H9 (cell line): Measurements from ENCODE around the gene ARHGAP1. TPM values are rescaled to one million over a fixed set of nuclear protein-coding genes. Genes with fewer than 3 reads are reported as not detected.

Experiments used
- DNase-seq: peaks from one replicate; pipeline ENCODE4 v3.0.0-alpha.2; 2017
- H2AFZ ChIP-seq: one replicate; pipeline ENCODE4 v1.6.1; 2013; ENCODE audit warnings: mild to moderate bottlenecking, low read length, control low read depth, moderate library complexity
- H2AK5ac ChIP-seq: 2 replicates; pipeline ENCODE4 v1.6.1; 2013; ENCODE audit warnings: low read length, control low read depth, mixed read lengths; ENCODE audit not compliant: insufficient read length
- H2BK120ac ChIP-seq: one replicate; pipeline ENCODE4 v1.6.1; 2013; ENCODE audit warnings: low read depth, mild to moderate bottlenecking, low read length, control low read depth, inconsistent platforms; ENCODE audit not compliant: poor library complexity, severe bottlenecking
- H2BK12ac ChIP-seq: 2 replicates; pipeline ENCODE4 v1.6.1; 2013; ENCODE audit warnings: low read length, control low read depth, mixed read lengths, low read depth; ENCODE audit not compliant: insufficient read length
- H2BK15ac ChIP-seq: 2 replicates; pipeline ENCODE4 v1.6.1; 2013; ENCODE audit warnings: low read depth, low read length, control low read depth
- H2BK20ac ChIP-seq: one replicate; pipeline ENCODE4 v1.6.1; 2013; ENCODE audit warnings: low read depth, mild to moderate bottlenecking, low read length, control low read depth, inconsistent platforms; ENCODE audit not compliant: poor library complexity, severe bottlenecking
- H2BK5ac ChIP-seq: 2 replicates; pipeline ENCODE4 v1.6.1; 2013; ENCODE audit warnings: low read length, control low read depth, mixed read lengths; ENCODE audit not compliant: insufficient read length
- H3K14ac ChIP-seq: 2 replicates; pipeline ENCODE4 v1.6.1; 2013; ENCODE audit warnings: low read length, control low read depth; ENCODE audit not compliant: insufficient read depth
- H3K18ac ChIP-seq: 2 replicates; pipeline ENCODE4 v1.6.1; 2013; ENCODE audit warnings: low read depth, mild to moderate bottlenecking, mixed read lengths, low read length, control low read depth; ENCODE audit not compliant: insufficient read length
- H3K23ac ChIP-seq: 2 replicates; pipeline ENCODE4 v1.6.1; 2013; ENCODE audit warnings: low read length, control low read depth, mixed read lengths, low read depth; ENCODE audit not compliant: insufficient read length
- H3K23me2 ChIP-seq: 2 replicates; pipeline ENCODE4 v1.6.1; 2013; ENCODE audit warnings: low read depth, mild to moderate bottlenecking, mixed read lengths, low read length, control low read depth; ENCODE audit not compliant: insufficient read length, poor library complexity, severe bottlenecking
- H3K27ac ChIP-seq: 2 replicates; pipeline ENCODE4 v1.5.1; 2013; ENCODE audit warnings: low read length, control low read depth, mixed read lengths, low read depth; ENCODE audit not compliant: insufficient read length
- H3K27me3 ChIP-seq: 2 replicates; pipeline ENCODE4 v1.6.1; 2013; ENCODE audit warnings: low read length, control low read depth, inconsistent platforms; ENCODE audit not compliant: insufficient read depth
- H3K4ac ChIP-seq: 2 replicates; pipeline ENCODE4 v1.6.1; 2013; ENCODE audit warnings: low read depth, mild to moderate bottlenecking, control low read depth, inconsistent platforms, low read length, moderate library complexity
- H3K4me1 ChIP-seq: 2 replicates; pipeline ENCODE4 v1.6.1; 2013; ENCODE audit warnings: low read length, control low read depth, inconsistent platforms; ENCODE audit not compliant: insufficient read depth
- H3K4me2 ChIP-seq: 2 replicates; pipeline ENCODE4 v1.6.1; 2013; ENCODE audit warnings: low read length, control low read depth, mixed read lengths; ENCODE audit not compliant: insufficient read length, insufficient read depth
- H3K56ac ChIP-seq: 2 replicates; pipeline ENCODE4 v1.6.1; 2013; ENCODE audit warnings: low read depth, mild to moderate bottlenecking, mixed read lengths, low read length, control low read depth; ENCODE audit not compliant: insufficient read length
- H3K79me1 ChIP-seq: 2 replicates; pipeline ENCODE4 v1.6.1; 2013; ENCODE audit warnings: low read depth, mild to moderate bottlenecking, moderate library complexity, low read length, control low read depth, inconsistent platforms; ENCODE audit not compliant: insufficient read depth, poor library complexity, severe bottlenecking
- H3K79me2 ChIP-seq: 2 replicates; pipeline ENCODE4 v1.6.1; 2013; ENCODE audit warnings: low read length, control low read depth, inconsistent platforms; ENCODE audit not compliant: insufficient read depth
- H3K9ac ChIP-seq: 2 replicates; pipeline ENCODE4 v1.6.1; 2013; ENCODE audit warnings: low read length, control low read depth, mixed read lengths; ENCODE audit not compliant: insufficient read length; ENCODE audit errors: extremely low read depth
- H3K9me3 ChIP-seq: one replicate; pipeline ENCODE4 v1.6.1; 2013; ENCODE audit warnings: low read depth, low read length, inconsistent platforms; ENCODE audit not compliant: control insufficient read depth
- H3T11ph ChIP-seq: one replicate; pipeline ENCODE4 v1.6.1; 2013; ENCODE audit warnings: mild to moderate bottlenecking, low read length, control low read depth, inconsistent platforms
- H4K20me1 ChIP-seq: one replicate; pipeline ENCODE4 v1.6.1; 2013; ENCODE audit not compliant: control insufficient read depth, insufficient read length, insufficient read depth
- H4K5ac ChIP-seq: 2 replicates; pipeline ENCODE4 v1.6.1; 2013; ENCODE audit warnings: low read depth, mild to moderate bottlenecking, mixed read lengths, low read length, control low read depth; ENCODE audit not compliant: insufficient read length
- H4K8ac ChIP-seq: replicated peaks from 2 replicates; pipeline ENCODE4 v1.6.1; 2013; ENCODE audit warnings: low read length, control low read depth, mixed read lengths, low read depth; ENCODE audit not compliant: insufficient read length
- H4K91ac ChIP-seq: 2 replicates; pipeline ENCODE4 v1.6.1; 2013; ENCODE audit warnings: low read depth, mild to moderate bottlenecking, moderate library complexity, mixed read lengths, low read length, control low read depth; ENCODE audit not compliant: insufficient read length
- H3K27ac Mint-ChIP-seq, 3 experiments: 2 replicates in 2 of 3; 3 replicates in 1 of 3; pipeline ENCODE4 v1.8.0; 2020 to 2021; ENCODE audit warnings: mixed read lengths in 3 of 3, mild to moderate bottlenecking in 1 of 3, moderate library complexity in 1 of 3
- H3K27me3 Mint-ChIP-seq: 2 replicates; pipeline ENCODE4 v1.8.0; 2021; ENCODE audit warnings: low read depth, mild to moderate bottlenecking, moderate library complexity, mixed read lengths
- H3K36me3 Mint-ChIP-seq, 3 experiments: 2 replicates in 2 of 3; 3 replicates in 1 of 3; pipeline ENCODE4 v1.8.0; 2020 to 2021; ENCODE audit warnings: low read depth in 3 of 3, mixed read lengths in 3 of 3; ENCODE audit not compliant: insufficient read depth in 1 of 3
- H3K4me1 Mint-ChIP-seq, 2 experiments: 2 replicates each; pipeline ENCODE4 v1.8.0; 2020; ENCODE audit warnings: mixed read lengths in 2 of 2
- H3K4me3 Mint-ChIP-seq, 2 experiments: 2 replicates in 1 of 2; 3 replicates in 1 of 2; pipeline ENCODE4 v1.8.0; 2020 to 2021; ENCODE audit warnings: mild to moderate bottlenecking in 2 of 2, mixed read lengths in 2 of 2, moderate library complexity in 1 of 2
- H3K9me3 Mint-ChIP-seq, 2 experiments: 2 replicates in 1 of 2; 3 replicates in 1 of 2; pipeline ENCODE4 v1.8.0; 2020; ENCODE audit warnings: mild to moderate bottlenecking in 2 of 2, mixed read lengths in 2 of 2, moderate library complexity in 1 of 2
- CTCF ChIP-seq: fragments of 200-600 bp; sonication (generic); conservative IDR thresholded peaks from 3 replicates; pipeline ENCODE4 v1.8.0; 2021; ENCODE audit warnings: antibody characterized with exemption, mild to moderate bottlenecking
- WGBS: extraction: QIAGEN DNeasy Blood & Tissue Kit; methylation state at CpG from one replicate; pipeline ENCODE4 v1.1.7; 2013; ENCODE audit warnings: missing lambda C conversion rate, low lambda C conversion rate, mixed read lengths; ENCODE audit not compliant: insufficient read length; ENCODE audit errors: extremely low coverage; 5-methylcytosine and 5-hydroxymethylcytosine counted together
- total RNA-seq: library from RNA; stranded (reverse); gene quantifications from 2 replicates; pipeline ENCODE4 v1.2.1, GENCODE V29; 2021

ARHGAP1 gene
- total RNA-seq, 1 experiment from 2014 or later, result 45.3 TPM

DNA sequence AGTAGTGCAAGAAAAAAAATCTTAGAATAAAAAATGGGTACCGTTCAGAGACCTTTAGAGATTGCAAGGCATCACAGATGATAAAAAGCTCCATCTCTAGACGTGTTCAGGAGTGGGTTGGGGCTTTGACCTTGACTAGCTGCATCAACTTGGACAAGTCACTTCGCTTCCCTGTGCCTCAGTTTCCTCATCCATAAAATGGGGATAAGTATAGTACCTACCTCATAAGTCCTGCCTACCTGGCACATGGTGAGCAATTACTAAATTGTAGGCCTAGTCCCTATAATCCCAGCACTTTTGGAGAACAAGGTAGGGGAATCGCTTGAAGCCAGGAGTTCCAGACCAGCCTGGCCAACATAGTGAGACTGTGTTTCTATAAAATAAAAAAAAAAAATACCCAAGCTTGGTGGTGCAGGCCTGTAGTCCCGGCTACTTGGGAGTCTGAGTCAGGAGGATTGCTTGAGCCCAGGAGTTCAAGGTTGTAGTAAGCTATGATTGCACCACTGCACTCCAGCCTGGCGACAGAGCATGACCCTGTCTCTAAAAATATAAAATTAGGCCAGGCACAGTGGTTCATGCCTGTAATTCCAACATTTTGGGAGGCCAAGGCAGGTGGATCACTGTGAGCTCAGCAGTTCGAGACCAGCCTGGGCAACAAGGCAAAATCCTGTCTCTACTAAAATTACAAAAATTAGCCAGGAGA lies 12.6 kb upstream of the ARHGAP1 start:
- H4K91ac ChIP-seq, result no peak overlapping the region
- H3K23ac ChIP-seq, result no peak overlapping the region
- no peak overlapping the region for H2BK12ac ChIP-seq
- no peak overlapping the region for H3K18ac ChIP-seq
- TF ChIP-seq CTCF, result no peak
- H3K79me1 ChIP-seq, result no peaks in the 10 kb centered on the region
- no peak overlapping the region for H2BK5ac ChIP-seq
- DNase-seq, result no peak
- H3K9me3 Mint-ChIP-seq, result no peaks in the 10 kb centered on the region
- no peak overlapping the region for H2BK15ac ChIP-seq
- no peak overlapping the region for H3K4ac ChIP-seq
- H2BK20ac ChIP-seq, result no peak overlapping the region
- H2AK5ac ChIP-seq, result no peak overlapping the region
- 0 out of 4 replicates have a peak, but pooled peaks cover 0 to under 1% of the 10 kb centered on the region in 2 experiments for H3K4me1 Mint-ChIP-seq
- H3K4me3 Mint-ChIP-seq, result no peak overlapping the region
- WGBS, result no CpG with 5 or more reads among the region's 7 CpGs
- no peaks in the 10 kb centered on the region for H3K27me3 ChIP-seq
- H3K23me2 ChIP-seq, result no peaks in the 10 kb centered on the region
- no peaks in the 10 kb centered on the region for H3K9me3 ChIP-seq
- H4K5ac ChIP-seq, result no peak overlapping the region
- H3K79me2 ChIP-seq, result no peaks in the 10 kb centered on the region
- peaks cover 0 to 3% (median 0%) of the 10 kb centered on the region in 3 experiments; a peak in 1 of 7 replicates for H3K36me3 Mint-ChIP-seq
- H3T11ph ChIP-seq, result no peak overlapping the region
- H3K4me2 ChIP-seq, result no peak overlapping the region
- no peak overlapping the region for H3K56ac ChIP-seq
- H3K9ac ChIP-seq, result no peak overlapping the region
- no peaks in the 10 kb centered on the region for H4K20me1 ChIP-seq
- H2BK120ac ChIP-seq, result no peak overlapping the region
- no peak overlapping the region for H4K8ac ChIP-seq
- no peaks in the 10 kb centered on the region for H3K27me3 Mint-ChIP-seq
- H3K4me1 ChIP-seq, result no peaks in the 10 kb centered on the region
- H3K27ac Mint-ChIP-seq, result no peak overlapping the region
- H3K27ac ChIP-seq, result no peak overlapping the region
- no peak overlapping the region for H3K14ac ChIP-seq
- H2AFZ ChIP-seq, result no peak overlapping the region
